ENCODE measurements around the gene LCN2.
"Not testable (repeated sequence)": the region's sequence is repeated elsewhere in the genome, so short reads cannot be mapped to it uniquely, and the experiment has no call there.

The LCN2 gene

DNA sequence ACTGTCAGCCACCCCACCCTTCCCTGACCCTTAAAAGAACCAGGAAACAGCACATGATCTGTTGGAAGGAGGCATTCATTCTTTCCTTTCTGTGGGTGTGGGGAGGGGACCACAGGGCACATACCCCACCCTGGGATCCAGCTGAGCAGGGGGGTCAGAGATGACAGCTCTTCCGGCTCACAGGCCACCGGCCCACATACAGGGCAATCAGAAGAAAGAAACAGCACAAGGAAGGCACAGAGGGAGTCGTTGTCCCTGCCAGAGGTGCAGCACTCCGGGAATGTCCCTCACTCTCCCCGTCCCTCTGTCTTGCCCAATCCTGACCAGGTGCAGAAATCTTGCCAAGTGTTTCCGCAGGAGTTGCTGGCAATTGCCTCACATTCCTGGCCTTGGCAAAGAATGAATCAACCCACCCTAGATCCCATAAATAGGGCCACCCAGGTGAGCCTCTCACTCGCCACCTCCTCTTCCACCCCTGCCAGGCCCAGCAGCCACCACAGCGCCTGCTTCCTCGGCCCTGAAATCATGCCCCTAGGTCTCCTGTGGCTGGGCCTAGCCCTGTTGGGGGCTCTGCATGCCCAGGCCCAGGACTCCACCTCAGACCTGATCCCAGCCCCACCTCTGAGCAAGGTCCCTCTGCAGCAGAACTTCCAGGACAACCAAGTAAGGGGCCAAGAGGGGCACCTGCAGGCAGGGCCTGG, at the start of gene LCN2:
Gene LCN2, plus strand, starts transcription at position 453 of the 701 bp plus-strand sequence. Its CDS starts 73 bp downstream, at position 526.
- no peak for DNase-seq

DNA sequence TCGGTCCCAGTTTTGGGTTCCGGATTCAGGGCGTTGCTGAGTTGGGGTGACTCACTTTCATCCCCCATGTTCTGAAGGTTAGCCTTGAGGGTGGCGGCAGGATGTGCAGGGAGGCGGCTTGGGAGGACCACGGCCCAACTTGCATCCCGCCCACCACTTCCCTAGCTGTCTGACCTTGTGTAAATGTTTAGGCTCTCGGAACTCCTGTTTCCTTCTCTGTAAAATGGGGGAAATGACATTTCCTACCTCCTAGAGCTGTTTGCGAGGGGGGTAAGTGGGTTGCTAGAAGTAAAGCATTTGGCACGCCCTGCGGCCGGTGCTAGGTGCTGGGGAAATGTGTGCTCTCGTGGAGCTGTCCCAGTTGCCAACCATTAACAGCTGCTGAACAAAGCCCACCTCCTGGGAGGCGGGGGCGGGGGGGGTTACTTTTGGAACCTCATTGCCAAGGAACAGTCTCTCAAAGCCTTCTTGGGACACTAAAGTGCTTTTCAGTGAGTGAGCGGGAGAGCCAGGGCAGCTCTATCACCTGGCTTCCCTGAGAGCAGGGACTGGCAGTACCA, 49.2 kb upstream of the LCN2 start:
- no peak for DNase-seq

DNA sequence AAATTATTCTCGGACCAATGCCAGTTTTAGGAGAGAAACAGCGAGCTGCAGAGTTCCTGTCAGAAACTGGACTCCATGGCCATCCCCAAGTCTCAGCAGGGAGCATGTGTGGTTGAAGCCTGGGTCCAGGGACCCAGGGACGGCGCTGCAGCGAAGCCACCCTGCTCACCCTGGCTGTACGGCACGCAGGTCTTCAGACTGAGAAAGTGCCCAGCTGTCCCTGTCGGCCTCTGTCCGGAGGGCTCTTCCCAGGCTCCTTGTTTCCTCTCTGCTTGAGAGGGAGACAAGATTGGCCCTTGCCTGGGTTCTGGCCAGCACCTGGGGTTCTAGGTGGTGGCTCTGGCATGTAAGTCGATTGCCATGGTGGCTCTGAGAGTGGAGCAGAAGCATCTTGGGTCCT, 48.7 kb upstream of the LCN2 start:
- DNase-seq, result no peak

DNA sequence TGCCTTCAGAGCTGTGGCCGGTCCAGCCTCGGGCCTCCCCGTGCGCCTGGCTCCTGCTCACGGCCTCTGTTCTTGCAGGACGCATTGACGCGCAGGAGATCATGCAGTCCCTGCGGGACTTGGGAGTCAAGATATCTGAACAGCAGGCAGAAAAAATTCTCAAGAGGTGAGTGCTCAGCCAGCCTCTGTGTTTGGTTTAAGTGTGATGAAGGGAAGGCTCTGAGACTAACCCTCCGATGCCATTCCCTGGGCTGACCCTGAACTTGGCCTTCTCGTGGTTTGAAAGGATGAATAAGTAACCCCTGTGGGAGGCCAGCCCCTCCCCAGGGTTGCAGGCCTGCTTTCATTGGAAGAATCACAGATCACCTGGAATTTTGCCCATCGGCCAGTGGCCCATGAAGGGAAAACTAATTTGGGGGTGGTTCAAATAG, 48.0 kb upstream of the LCN2 start:
- DNase-seq, result no peak

DNA sequence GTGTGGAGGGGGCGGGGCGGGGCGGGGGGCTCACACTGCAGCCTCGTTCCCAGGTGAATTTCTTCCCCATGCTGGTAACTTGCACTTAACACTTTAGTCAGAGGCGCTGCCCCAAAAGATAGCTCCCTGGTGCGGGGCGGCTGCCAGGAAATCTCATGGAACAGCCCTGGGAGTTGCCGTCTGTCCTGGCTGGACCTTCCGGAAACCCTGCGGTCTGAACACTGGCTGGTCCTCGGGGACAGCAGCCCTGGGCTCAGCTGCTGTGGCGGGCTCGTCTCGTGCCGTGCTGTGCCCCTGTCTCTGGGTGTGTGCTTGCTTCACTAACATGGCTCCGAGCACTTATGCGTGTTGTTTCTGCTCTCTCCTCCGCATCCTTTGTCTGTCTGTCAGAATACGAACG, 47.6 kb upstream of the LCN2 start:
- no peak for DNase-seq

DNA sequence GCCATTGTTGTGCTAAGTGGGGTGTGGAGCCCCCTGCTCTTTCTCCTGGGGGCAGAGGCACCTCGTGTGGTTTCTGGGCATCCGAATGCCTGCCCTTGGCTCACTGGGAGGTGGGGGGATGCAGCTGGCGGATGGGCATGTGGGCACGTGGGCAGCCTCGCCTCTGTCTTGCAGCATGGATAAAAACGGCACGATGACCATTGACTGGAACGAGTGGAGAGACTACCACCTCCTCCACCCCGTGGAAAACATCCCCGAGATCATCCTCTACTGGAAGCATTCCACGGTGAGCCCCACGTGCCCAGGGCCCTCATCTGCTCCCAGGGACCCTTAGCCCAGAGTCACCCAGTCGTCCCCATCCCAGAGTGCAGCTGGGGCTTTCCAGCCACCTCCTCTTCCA, 47.1 kb upstream of the LCN2 start:
- no peak for DNase-seq

DNA sequence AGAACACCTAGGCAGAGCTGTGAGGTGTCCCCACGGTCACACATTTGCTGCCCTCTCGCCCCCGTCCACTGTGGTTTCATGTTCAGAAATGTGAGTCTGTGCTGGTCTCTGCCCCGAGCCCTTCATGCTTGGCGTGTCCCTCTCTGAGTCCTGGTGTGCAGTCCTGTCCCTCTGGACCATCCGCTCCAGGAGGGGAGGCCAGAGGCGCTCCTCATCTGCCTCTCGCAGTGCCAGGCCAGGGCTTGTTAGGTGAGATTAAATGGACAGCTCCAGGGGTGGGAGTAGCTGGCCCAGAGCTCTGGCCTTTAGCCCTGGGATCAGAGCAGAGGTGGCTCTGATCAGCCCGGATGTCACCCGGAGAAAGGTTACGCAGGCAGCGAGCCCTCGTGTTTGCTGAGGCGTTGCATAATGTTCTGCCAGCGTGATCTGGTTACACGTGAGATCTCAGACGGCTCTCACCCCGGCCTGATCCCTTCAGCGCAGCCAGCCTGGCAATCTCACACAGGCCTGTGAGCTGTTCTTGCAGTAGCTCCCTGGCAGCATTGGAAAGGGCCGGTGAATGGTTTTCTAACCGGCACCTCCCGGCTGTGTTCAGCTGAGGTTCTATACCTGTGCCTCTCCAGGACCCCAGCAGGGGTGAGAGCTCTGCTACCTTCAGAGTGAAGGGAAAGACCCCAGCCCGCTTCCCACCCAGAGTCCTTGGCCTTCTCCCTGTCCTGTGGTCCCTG, 46.2 kb upstream of the LCN2 start:
- DNase-seq, result no peak

DNA sequence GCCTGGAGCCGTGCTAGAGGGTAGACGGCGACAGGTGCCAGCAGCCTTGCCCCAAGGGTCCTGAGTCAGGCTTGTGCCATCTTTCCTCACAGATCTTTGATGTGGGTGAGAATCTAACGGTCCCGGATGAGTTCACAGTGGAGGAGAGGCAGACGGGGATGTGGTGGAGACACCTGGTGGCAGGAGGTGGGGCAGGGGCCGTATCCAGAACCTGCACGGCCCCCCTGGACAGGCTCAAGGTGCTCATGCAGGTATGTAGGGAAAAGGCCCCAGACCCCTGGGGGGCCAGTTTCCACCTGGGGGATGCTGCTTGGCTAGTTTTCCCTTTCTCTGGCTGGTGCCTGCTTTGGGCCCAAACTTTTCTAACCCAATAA, 45.7 kb upstream of the LCN2 start:
- DNase-seq, result no peak

DNA sequence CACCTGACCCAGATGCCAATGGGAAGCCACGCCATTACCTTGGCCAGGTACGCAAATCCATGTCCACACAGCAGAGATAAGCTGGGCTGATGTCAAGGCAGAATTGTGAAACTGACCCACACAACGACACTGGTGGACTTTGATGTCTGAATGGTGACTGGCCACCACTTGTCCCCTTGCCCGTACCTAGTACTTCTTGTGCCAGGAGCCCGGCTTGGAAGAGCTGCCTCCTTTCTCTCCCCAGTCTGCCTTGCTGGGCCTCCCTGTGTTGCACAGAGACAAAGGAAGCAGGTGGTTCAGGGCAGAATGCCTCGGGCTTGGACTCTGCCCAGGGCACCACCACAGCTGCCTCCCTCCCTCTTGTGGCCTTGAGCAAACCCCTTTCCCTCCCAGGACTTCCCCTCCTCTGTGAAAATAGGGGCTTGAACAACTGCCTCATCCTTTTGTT, 45.1 kb upstream of the LCN2 start:
- no peak for DNase-seq

DNA sequence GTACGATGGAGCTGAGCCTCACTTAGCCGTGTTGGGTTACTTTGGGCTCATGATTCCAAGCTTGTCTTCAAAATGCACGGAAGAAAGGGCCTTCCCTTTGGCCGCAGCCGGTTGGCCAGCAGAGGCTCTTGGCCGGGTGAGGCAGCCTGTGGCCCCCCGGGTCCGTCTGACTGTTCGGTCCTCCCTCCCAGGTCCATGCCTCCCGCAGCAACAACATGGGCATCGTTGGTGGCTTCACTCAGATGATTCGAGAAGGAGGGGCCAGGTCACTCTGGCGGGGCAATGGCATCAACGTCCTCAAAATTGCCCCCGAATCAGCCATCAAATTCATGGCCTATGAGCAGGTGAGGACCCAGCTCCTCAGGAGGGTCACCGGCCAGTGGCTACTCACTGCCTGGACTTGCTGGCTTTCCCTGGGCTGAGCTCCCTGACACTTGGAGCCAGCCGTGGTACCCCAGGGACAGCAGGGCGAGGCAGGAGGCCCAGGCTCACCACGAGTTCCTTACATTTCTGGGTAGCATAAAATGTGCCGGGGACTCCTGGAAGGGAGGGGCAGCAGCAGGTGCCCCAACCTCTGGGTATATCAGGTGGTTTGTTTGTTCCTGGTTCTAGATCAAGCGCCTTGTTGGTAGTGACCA, 43.6 kb upstream of the LCN2 start:
- no peak for DNase-seq

DNA sequence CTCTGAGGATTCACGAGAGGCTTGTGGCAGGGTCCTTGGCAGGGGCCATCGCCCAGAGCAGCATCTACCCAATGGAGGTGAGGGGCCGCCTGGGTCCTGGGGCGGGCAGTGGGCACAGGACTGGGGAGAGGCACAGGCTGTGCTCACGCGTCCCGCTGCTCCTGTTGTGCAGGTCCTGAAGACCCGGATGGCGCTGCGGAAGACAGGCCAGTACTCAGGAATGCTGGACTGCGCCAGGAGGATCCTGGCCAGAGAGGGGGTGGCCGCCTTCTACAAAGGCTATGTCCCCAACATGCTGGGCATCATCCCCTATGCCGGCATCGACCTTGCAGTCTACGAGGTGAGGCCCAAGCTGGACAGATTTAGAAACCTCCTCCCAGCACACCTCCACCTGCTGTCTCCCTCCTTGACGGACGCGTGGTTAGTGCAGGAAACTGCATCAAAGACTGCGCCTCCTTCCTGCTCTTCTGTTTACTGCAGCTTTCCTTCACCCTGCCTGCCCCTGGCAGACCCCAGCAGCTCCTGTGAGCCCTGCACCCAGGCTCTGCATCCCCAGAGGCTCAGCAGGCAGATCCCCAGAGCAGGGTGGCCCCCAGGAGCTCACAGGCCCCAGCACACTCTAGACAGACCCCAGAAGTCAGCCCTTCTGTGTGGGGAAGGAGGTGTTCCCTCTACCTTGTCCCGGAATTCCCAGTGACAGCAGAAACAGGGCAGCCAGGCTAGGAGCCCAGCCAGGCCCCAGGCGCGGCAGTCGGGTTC, 42.9 kb upstream of the LCN2 start:
- no peak for DNase-seq

DNA sequence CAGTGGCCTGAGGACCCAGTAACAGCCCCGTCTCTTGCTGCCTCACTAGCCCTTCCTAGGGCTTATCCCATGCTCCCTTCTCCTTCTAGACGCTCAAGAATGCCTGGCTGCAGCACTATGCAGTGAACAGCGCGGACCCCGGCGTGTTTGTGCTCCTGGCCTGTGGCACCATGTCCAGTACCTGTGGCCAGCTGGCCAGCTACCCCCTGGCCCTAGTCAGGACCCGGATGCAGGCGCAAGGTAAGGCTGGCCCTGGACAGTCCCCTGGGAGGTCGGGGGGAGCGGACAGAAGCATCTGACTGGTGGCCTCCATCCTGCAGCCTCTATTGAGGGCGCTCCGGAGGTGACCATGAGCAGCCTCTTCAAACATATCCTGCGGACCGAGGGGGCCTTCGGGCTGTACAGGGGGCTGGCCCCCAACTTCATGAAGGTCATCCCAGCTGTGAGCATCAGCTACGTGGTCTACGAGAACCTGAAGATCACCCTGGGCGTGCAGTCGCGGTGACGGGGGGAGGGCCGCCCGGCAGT, 42.2 kb upstream of the LCN2 start:
- DNase-seq, result no peak

DNA sequence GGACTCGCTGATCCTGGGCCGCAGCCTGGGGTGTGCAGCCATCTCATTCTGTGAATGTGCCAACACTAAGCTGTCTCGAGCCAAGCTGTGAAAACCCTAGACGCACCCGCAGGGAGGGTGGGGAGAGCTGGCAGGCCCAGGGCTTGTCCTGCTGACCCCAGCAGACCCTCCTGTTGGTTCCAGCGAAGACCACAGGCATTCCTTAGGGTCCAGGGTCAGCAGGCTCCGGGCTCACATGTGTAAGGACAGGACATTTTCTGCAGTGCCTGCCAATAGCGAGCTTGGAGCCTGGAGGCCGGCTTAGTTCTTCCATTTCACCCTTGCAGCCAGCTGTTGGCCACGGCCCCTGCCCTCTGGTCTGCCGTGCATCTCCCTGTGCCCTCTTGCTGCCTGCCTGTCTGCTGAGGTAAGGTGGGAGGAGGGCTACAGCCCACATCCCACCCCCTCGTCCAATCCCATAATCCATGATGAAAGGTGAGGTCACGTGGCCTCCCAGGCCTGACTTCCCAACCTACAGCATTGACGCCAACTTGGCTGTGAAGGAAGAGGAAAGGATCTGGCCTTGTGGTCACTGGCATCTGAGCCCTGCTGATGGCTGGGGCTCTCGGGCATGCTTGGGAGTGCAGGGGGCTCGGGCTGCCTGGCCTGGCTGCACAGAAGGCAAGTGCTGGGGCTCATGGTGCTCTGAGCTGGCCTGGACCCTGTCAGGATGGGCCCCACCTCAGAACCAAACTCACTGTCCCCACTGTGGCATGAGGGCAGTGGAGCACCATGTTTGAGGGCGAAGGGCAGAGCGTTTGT, 41.6 kb upstream of the LCN2 start:
- no peak for DNase-seq

DNA sequence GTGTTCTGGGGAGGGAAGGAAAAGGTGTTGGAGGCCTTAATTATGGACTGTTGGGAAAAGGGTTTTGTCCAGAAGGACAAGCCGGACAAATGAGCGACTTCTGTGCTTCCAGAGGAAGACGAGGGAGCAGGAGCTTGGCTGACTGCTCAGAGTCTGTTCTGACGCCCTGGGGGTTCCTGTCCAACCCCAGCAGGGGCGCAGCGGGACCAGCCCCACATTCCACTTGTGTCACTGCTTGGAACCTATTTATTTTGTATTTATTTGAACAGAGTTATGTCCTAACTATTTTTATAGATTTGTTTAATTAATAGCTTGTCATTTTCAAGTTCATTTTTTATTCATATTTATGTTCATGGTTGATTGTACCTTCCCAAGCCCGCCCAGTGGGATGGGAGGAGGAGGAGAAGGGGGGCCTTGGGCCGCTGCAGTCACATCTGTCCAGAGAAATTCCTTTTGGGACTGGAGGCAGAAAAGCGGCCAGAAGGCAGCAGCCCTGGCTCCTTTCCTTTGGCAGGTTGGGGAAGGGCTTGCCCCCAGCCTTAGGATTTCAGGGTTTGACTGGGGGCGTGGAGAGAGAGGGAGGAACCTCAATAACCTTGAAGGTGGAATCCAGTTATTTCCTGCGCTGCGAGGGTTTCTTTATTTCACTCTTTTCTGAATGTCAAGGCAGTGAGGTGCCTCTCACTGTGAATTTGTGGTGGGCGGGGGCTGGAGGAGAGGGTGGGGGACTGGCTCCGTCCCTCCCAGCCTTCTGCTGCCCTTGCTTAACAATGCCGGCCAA, 40.8 kb upstream of the LCN2 start:
- no peak for DNase-seq

DNA sequence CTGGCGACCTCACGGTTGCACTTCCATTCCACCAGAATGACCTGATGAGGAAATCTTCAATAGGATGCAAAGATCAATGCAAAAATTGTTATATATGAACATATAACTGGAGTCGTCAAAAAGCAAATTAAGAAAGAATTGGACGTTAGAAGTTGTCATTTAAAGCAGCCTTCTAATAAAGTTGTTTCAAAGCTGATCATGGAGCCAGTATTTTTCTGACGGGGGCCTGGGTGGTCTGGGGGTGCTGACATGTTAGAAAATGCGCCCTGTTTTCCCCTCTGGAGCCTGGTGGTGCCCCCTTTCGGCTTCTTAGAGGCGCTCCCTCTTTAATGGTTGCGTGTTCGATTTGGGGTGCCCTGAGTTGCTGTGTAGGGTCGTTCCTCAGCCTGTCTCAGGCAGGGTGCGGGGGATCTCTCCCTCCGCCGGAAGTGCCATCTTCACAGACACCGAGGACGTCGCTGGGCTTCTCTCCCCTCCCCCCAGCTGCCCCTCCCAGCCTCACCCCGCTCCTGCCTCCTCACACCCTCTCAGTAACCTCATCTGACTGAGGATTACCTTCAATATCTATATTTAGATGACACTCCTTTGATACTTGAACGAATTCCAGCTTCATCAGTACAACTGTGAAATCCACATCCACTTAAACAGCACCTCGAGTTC, 40.1 kb upstream of the LCN2 start:
- no peak for DNase-seq

DNA sequence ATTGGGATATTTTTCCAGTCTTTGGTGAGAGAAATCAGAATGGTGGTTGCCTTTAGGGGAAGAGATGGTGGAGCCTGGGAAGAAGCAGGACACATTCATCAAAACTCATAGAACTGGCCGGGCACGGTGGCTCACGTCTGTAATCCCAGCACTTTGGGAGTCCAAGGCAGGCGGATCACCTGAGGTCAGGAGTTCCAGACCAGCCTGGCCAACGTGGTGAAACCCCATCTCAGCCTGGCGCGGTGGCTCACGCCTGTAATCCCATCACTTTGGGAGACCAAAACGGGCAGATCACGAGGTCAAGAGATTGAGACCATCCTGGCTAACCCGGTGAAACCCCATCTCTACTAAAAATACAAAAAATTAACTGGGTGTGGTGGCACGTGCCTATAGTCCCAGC, 37.5 kb upstream of the LCN2 start:
- DNase-seq, result not testable (repeated sequence)

DNA sequence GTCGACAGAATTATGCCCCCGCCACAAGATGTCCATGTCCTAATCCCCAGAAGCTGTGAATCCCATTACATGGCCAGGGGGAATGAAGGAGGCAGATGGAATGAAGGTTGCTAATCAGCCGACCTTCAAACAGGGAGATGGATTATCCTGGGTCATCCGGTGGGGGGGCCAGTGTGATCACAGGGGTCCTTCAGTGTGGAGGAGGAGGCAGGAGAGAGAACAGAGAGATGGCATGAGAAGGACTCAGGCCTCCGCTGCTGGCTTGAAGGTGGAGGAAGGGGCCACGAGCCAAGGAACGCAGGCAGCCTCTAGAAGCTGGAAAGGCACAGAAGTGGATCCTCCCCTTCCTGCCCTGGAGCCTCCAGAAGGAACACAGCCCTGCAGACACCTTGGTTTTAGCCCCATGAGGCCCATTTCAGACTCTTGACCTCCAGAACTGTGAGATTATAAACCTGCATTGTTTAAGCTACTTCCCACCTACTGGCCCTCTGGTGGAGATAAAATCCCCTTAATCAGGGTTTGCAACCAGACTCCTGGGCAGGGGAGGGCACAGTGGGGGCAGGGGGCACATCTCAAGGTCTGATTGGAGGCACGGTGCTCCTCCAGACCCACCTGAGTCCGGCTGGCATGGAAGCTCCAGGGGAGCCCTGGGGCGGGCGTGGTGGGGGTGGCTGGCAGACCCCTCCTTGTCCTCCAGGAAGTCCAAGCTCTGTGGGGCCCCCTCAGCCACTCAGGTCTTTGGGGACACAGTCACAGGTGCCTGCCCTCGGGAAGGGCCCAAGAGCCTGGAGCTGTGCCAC, 35.5 kb upstream of the LCN2 start:
- DNase-seq, result no peak

DNA sequence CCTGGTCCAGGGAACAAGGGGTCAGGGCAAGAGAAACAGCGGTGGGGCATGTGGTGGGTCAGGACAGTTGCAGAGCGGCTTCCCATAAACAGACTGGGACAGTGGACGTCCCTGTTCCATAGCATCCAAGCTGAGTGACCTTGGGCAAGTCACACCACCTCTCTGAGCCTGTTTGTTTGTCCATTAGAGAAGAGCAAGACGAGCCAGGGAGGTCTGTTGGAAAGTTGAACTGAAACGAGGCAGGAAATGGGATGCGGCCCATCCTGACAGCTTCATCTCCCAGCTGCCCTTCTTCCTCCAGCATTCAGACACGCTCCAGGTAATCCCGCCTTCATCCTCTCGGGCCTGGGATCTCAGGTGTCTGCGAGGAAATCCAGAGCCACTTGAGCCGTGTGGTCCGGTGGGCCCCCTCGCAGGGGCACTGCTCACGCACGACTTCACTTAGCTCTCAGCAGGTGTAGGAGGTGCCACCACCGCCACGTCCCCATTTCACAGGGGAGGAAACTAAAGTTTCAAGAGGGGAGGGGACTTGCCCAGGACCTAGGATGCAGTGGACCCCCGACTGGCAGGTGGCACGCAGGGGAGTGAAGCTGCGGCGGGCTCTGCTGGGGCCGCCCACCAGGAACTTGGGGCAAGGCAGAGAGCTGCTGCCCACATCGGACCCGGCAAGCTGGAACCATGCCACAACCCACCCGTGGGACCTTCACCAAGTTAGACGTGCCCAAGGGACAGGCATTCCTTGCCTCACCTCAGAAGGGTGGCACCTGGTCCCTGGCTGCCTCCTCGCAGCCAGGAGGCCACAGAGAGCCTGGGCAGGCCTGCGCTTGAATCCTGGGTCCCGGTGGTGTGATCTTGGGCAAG, 34.7 kb upstream of the LCN2 start:
- no peak for DNase-seq

All from hematopoietic multipotent progenitor cell treated with erythropoietin and hydrocortisone succinate and interleukin-3 and kit ligand, for 6 days (in vitro differentiated cells).